Erythroblast (primary cell): ENCODE measurements around the gene HTR6.

Experiments
- GATA1 ChIP-seq: IDR thresholded peaks from 2 replicates; pipeline ENCODE4 v1.6.1; 2011; ENCODE audit warnings: low read depth, mild to moderate bottlenecking, control low read depth, low read length, moderate library complexity
- POLR2A ChIP-seq: IDR thresholded peaks from 2 replicates; pipeline ENCODE4 v1.6.1; 2011; ENCODE audit warnings: mild to moderate bottlenecking, low read length

- no peak for TF ChIP-seq POLR2A
- TF ChIP-seq GATA1 = no peak
Measured at GRCh38 chr1:19656780-19657466, 7.8 kb upstream of the HTR6 start.
